Nephron (organoid): ENCODE data around the gene CNTN4.

Experiments used
- H3K27ac Mint-ChIP-seq, 3 experiments: 2 replicates each; pipeline ENCODE4 v1.8.0; 2020; ENCODE audit warnings: mixed read lengths in 3 of 3, mild to moderate bottlenecking in 2 of 3, moderate library complexity in 1 of 3
- H3K27me3 Mint-ChIP-seq: 2 replicates; pipeline ENCODE4 v1.8.0; 2021; ENCODE audit warnings: low read depth, mild to moderate bottlenecking, moderate library complexity, mixed read lengths
- H3K36me3 Mint-ChIP-seq: 2 replicates; pipeline ENCODE4 v1.8.0; 2020; ENCODE audit warnings: low read depth, mixed read lengths
- H3K4me1 Mint-ChIP-seq: 2 replicates; pipeline ENCODE4 v1.8.0; 2020; ENCODE audit warnings: mixed read lengths
- H3K4me3 Mint-ChIP-seq, 3 experiments: 2 replicates each; pipeline ENCODE4 v1.8.0; 2020; ENCODE audit warnings: mild to moderate bottlenecking in 3 of 3, mixed read lengths in 3 of 3, moderate library complexity in 2 of 3
- H3K9me3 Mint-ChIP-seq: 2 replicates; pipeline ENCODE4 v1.8.0; 2020; ENCODE audit warnings: mixed read lengths
- CTCF ChIP-seq, 3 experiments: fragments of 200-600 bp; sonication (generic); IDR thresholded peaks; one replicate each; pipeline ENCODE4 v1.5.0; 2021; ENCODE audit warnings: antibody characterized with exemption in 3 of 3; ENCODE audit not compliant: unreplicated experiment in 3 of 3

The CNTN4 gene

GRCh38 chr3:2090095-2090911 is 8.4 kb upstream of the CNTN4 start:
- H3K36me3 Mint-ChIP-seq = no peaks in the 10 kb centered on the region
- no peak for TF ChIP-seq CTCF (IDR thresholded peaks at IDR 0.05; ENCODE audit: unreplicated experiment in 3 of 3)
- H3K27ac Mint-ChIP-seq = no peak overlapping the region
- no peaks in the 10 kb centered on the region for H3K4me1 Mint-ChIP-seq
- no peaks in the 10 kb centered on the region for H3K9me3 Mint-ChIP-seq
- H3K4me3 Mint-ChIP-seq = no peak overlapping the region
- H3K27me3 Mint-ChIP-seq = peaks cover 28% of the 10 kb centered on the region

- H3K9me3 Mint-ChIP-seq = no peaks in the 10 kb centered on the region
- H3K36me3 Mint-ChIP-seq = no peaks in the 10 kb centered on the region
- no peak overlapping the region for H3K27ac Mint-ChIP-seq
- no peak for TF ChIP-seq CTCF (IDR thresholded peaks at IDR 0.05; ENCODE audit: unreplicated experiment in 3 of 3)
- H3K27me3 Mint-ChIP-seq = peaks cover 52% of the 10 kb centered on the region
- H3K4me3 Mint-ChIP-seq = no peak overlapping the region
- peaks cover 18% of the 10 kb centered on the region for H3K4me1 Mint-ChIP-seq
Observed at GRCh38 chr3:2092758-2093157, 5.9 kb upstream of the CNTN4 start.

- Mint-ChIP-seq H3K4me3 (no peak overlapping the region), H3K27me3 (peaks cover 64% of the 10 kb centered on the region), H3K27ac (no peak overlapping the region), H3K9me3 (no peaks in the 10 kb centered on the region), H3K36me3 (no peaks in the 10 kb centered on the region), H3K4me1 (peaks cover 22% of the 10 kb centered on the region)
- TF ChIP-seq CTCF (IDR thresholded peaks at IDR 0.05; ENCODE audit: unreplicated experiment in 3 of 3) = no peak
Observed at GRCh38 chr3:2094941-2095340, 3.7 kb upstream of the CNTN4 start.

- Mint-ChIP-seq H3K9me3 (no peaks in the 10 kb centered on the region), H3K36me3 (no peaks in the 10 kb centered on the region), H3K27me3 (peaks cover 76% of the 10 kb centered on the region), H3K4me3 (peak overlapping the region; percentile 36 to 61 (median 57)), H3K27ac (no peak overlapping the region), H3K4me1 (peaks cover 32% of the 10 kb centered on the region)
- TF ChIP-seq CTCF (IDR thresholded peaks at IDR 0.05; ENCODE audit: unreplicated experiment in 3 of 3) = no peak
Observed at GRCh38 chr3:2096216-2096615, 2.5 kb upstream of the CNTN4 start.

- Mint-ChIP-seq H3K9me3 (no peaks in the 10 kb centered on the region), H3K4me1 (peaks cover 36% of the 10 kb centered on the region), H3K27ac (peak overlapping the region; percentile 10 to 53 (median 52)), H3K27me3 (peaks cover 81% of the 10 kb centered on the region), H3K4me3 (peak overlapping the region; percentile 85 to 93 (median 90)), H3K36me3 (no peaks in the 10 kb centered on the region)
- no peak for TF ChIP-seq CTCF (IDR thresholded peaks at IDR 0.05; ENCODE audit: unreplicated experiment in 3 of 3)
Observed at GRCh38 chr3:2097641-2098191, 950 bp upstream of the CNTN4 start.
